HG02759 (cell line): ENCODE results near the gene PRR27.
"Not testable (repeated sequence)": the region's sequence is repeated elsewhere in the genome, so short reads cannot be mapped to it uniquely, and the experiment has no call there.

ENCODE experiments used
- ATAC-seq: cut with Tn5 transposase; IDR thresholded peaks from one replicate; pipeline ENCODE4 v1.9.1; 2021; ENCODE audit warnings: mild to moderate bottlenecking, moderate library complexity; ENCODE audit not compliant: unreplicated experiment

Gene PRR27

DNA sequence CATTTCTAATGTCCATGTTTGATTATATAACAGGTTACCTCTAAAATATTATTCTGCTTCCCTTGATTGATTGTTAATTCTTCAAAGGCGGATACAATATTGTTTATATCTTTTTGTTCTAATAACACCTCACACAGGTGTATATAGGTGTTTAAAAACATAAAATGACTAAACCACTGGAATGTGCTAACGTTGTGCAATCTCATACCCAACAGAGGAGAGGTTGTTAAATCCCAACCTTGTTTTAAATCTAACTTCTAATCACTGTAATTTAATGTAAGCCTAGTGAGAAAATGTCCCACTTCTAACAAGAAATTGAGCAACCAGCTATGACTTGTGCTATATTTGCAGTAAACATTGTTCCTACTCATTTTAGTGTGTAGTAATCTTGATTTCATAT, 42.8 kb downstream of the PRR27 start:
- ATAC-seq, result no peak

DNA sequence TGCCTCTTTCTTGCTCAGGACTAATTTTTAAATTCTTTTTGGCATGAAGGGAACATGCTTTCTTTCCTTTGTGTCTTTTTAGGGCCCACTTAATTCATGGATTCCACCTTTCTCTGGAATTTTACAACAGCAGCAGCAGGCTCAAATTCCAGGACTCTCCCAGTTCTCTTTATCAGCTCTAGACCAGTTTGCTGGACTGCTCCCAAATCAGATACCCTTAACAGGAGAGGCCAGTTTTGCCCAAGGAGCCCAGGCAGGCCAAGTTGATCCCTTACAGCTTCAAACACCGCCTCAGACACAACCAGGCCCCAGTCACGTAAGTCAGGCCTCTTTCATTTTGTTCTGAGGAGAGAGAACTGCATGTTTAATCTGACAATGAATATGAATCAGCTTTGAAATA, 43.8 kb downstream of the PRR27 start:
- ATAC-seq, result no peak

DNA sequence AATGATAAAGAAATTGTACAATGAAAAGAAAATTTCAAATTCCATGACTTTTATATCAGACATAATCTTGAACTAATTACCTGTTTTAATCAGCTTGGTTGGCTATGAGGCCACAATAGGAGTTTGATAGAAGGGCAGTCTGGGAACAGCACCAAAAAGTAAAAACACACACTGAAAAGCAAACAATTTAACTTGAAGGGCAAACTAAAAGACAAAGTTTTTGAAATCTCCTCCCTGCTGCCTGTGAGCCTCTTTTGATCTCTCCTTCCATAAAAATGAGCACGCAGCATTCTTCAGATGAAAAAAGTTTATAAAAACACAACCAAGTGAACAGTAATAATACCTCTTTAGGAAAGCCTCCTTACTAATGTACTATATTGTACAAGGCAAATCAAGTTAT, 49.6 kb downstream of the PRR27 start:
- no peak for ATAC-seq

DNA sequence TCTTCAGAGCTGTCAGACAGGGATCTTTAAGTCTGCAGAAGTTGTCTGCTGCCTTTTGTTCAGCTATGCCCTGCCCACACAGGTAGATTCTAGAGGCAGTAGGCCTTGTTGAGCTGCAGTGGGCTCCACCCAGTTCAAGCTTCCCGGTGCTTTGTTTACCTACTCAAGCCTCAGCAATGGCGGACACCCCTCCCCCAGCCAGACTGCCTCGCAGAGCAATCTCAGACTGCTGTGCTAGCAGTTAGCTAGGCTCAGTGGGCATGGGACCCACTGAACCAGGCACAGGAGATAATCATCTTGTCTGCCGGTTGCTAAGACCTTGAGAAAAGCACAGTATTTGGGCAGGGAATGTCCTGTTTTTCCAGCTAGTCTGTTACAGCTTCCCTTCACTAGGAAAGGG, 58.7 kb downstream of the PRR27 start:
- not testable (repeated sequence) for ATAC-seq
